Superior temporal gyrus (tissue), 1 donor: ENCODE results near the gene PPP2R5C.
A peak's percentile ranks its signal among the peaks of the same experiment; 100 is the strongest.
"Not testable (repeated sequence)": the region's sequence is repeated elsewhere in the genome, so short reads cannot be mapped to it uniquely, and the experiment has no call there.

ENCODE experiments used
- DNase-seq: peaks from one replicate; pipeline ENCODE4 v3.0.0-alpha.2; 2016; ENCODE audit errors: extremely low spot score

PPP2R5C gene

DNA sequence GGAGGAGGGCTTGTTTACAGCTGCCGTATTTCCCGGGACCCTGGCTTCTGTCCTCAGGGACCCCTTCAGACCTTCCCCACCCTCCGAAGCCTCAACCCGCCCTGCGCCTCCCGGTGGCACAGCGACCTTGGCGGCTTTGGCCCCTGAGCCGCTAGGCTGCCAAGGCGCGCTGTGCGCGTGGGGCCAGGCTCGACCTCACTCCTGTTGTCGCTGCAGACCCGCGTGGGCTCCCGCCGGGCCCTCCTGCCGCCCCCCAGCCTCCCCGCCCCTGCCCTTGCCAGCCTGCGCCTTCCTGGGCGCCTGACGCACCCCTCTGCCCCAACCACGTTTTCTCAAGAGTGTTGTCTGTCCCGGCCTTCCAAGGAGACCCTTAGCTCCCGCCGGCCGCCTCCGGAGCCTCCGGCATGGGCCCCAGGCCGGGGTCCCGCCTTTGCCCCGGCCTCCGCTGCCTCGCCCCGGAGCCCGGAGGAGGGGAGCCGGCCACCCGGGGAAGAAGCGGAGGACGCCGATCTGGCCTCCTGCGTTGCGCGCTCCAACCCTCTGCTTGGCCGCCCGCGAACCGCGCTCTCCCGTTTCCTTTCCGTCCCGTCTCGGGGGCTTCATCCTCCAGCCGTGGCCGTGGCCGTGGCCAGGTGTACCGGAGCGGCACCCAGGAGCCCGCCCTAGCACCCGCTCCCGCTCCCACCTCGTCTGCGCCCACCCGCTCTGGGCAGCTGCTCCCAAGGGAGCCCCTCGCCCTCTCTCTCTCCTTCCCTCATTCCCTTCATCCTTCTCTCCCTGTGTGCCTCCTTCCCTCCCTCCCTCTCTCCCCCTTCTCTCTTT, 19.9 kb downstream of the PPP2R5C start:
- no peak for DNase-seq

DNA sequence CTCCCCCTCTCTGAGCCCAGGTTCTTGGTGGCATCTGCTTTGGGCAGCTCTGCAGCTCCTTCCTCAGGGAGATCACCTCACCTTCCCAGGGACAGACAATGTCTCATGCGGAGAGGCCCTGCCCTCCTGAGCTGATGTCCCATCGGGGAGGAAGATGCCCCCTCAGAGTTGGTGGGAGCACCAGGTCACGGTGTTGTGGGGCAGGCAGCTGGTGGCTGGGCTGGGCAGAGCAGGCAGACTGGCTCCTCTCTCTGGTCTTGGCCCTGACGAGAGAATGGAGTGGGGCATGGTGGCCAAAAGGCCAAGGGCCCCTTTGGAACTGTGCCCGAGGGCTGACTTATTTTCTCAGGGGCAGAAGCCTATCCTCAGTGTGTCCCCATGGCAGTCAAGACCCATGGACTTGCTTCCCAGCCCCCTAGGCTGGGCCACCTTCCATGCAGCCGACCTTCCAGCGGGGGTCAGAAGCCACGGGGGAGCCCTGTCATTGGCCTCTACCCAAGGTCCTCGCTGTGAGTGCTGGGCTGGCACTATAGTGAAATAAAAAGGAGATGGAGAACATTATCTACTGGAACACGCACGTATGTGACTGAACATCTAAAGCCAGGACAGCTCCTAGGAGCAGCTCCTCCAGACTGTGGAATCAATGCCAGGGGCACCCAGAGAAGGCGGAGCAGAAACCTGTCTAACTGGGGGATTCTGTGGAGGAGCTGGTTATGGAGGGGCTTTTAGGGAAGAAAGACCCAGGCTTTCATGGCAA, 21.9 kb downstream of the PPP2R5C start:
- no peak for DNase-seq

GRCh38 chr14:101784631-101785030, 23.1 kb downstream of the PPP2R5C start:
- no peak for DNase-seq

- DNase-seq = no peak
Measured at GRCh38 chr14:101788016-101788635, 26.6 kb downstream of the PPP2R5C start.

DNA sequence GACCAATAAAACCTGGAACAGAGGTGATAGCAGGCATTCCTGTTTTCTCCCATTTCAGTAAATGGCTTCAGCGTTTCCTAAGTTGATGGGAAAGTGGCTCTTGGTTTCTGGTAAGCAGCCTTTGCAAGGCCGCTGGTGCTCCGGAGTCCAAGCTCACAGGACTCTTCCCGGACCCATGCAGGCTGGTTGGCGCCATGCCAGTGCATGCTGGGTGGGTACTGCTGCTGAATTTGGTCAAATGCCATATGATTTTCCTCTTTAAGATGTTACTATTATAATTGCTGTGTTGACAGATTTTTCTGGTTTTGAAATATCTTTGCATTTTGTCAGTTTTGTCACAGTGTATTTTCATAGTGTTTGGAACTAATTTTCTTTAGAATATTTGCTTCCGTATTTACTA, 27.7 kb downstream of the PPP2R5C start:
- DNase-seq = no peak

DNA sequence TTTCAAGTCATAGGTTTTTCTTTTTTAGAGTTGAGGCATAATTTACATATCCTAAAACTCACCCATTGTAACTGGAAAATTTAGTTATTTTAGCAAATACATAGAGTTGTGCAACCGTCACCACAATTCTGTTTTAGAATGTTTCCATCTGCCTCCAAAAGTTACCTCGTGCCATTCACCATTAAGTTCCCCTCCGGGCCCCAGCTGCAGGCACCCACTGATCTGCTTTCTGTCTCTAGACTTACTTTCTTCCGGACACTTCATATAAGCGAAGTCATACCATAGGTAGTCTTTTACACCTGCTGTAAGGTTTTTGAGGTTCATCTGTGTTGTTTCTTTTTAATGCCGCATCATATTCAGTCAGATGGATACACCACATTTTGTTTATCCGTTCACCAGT, 28.7 kb downstream of the PPP2R5C start:
- DNase-seq = no peak

GRCh38 chr14:101791919-101792572, 30.5 kb downstream of the PPP2R5C start:
- DNase-seq = peak; percentile 46

DNA sequence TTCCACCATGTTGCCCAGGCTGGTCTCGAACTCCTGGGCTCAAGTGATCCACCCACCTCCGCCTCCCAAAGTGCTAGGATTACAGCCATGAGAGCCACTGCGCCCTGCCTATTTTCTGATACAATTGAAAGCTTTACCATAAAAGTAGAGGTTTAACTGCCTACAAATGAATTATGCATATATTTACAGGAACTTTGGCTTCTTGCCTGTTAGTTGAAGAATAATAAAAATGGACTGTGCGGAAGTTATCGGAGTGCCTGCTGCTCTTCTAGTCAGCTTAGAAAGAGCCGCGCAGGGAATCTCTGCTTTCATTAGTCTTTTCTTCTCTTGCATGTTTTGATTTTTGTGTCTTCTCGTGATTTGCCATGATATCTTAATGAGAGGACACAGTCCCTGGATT, 34.5 kb downstream of the PPP2R5C start:
- DNase-seq = no peak

DNA sequence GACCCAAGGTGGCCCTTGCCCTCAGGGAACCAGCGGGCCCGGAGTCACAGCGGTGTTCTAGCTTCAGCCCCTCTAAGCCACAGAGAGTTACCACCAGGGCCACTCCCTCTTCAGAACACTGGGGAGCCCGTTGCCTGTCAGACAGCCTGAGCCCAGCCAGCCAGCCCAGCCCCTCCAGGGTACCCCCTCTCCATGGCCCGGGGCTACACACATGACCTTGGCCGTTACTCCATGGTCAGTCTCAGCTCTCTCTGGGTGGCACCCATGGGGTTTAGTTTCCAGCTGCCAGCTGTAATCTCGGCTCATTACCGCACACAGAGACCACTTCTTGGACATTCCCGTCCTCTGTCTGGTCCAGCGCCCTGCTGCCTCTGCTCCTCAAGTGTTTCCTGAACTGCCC, 35.0 kb downstream of the PPP2R5C start:
- DNase-seq = no peak

DNA sequence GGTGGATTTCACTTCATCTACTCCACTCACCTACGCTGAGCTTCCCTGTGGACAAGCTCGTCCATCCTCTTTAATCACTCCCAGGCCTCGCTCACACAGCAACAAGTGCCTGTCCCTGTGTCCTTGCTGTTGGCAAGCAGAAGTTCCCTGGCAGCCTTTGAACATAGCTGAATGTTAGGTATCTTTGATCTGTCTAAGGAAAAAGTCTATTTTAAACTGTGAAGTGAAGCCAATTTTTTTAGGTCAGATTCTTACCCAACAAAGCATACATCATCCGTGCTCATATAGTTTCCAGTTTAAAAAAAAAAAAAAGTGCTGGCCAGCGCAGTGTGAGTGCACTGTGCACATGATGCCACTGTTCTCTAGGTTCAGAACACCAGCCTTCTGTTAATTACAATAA, 36.3 kb downstream of the PPP2R5C start:
- no peak for DNase-seq

DNA sequence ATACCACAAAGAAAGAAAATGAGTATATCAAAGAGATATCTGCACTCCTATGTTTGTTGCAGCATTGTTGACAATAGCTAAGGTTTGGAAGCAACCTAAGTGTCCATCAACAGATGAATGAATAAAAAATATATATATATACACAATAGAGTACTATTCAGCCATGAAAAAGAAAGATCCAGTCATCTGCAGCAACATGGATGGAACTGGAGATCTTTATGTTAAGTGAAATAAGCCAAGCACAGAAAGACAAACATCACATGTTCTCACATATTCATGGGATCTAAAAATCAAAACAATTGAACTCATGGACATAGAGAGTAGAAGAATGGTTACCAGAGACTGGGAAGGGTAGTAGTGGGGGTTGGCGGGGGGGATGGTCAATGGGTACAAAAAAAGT, 42.9 kb downstream of the PPP2R5C start:
- not testable (repeated sequence) for DNase-seq

DNA sequence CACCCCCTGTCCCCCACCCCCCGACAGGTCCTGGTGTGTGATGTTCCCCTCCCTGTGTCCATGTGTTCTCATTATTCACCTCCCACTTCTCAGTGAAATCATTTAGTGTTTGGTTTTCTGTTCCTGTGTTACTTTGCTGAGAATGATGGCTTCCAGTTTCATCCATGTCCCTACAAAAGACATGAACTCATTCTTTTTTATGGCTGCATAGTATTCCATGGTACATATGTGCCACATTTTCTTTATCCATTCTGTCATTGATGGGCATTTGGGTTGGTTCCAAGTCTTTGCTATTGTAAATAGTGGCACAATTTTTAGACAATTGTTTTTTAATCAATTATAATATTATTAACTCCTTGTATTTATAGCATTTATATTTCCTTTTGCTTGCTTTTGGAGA, 44.7 kb downstream of the PPP2R5C start:
- not testable (repeated sequence) for DNase-seq

GRCh38 chr14:101808020-101808641, 46.6 kb downstream of the PPP2R5C start:
- no peak for DNase-seq

GRCh38 chr14:101808894-101809670, 47.6 kb downstream of the PPP2R5C start:
- DNase-seq = no peak

DNA sequence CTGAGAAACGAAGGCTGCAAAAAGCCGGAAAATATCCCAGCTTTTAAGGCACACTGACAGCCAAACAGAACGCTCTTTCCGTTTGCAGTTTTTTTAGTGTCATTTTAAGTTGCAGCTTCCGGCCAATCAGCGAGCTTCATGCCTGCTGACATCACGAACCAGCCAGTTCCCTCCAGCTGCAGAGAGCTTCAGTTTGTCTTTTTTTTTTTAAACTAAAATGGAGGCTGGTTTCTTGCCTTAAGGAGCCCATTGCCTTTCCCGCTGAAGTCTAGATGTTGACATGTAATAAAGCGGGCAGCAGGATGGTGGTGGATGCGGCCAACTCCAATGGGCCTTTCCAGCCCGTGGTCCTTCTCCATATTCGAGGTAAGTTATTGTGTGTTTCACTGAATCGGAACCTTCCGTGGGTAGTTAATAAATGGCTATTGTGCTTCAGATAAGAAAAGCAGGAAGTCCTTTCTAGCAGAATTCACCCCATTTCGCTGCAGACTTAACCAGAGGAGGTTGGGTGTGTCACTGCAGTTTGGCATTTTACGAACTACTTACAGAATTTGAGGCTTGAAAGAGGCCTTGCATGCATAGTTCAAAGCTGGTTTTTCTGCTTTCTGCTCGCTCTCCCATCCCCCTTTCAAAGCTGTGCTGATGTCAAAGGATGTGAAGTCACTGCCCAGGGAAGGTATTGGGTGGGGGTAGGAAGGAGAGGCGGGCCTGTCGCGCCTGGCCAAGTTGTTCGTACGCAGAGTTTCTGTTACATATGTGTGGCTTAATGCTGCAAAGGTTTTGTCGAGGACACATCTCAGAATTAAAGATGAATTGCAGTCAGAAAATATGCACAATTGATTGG, 48.4 kb downstream of the PPP2R5C start:
- peak; percentile 97 for DNase-seq

- DNase-seq = no peak
Measured at GRCh38 chr14:101810897-101811621, 49.5 kb downstream of the PPP2R5C start.

GRCh38 chr14:101812071-101812470, 50.6 kb downstream of the PPP2R5C start:
- DNase-seq = no peak

- DNase-seq = no peak
Measured at GRCh38 chr14:101813171-101813759, 51.8 kb downstream of the PPP2R5C start.

DNA sequence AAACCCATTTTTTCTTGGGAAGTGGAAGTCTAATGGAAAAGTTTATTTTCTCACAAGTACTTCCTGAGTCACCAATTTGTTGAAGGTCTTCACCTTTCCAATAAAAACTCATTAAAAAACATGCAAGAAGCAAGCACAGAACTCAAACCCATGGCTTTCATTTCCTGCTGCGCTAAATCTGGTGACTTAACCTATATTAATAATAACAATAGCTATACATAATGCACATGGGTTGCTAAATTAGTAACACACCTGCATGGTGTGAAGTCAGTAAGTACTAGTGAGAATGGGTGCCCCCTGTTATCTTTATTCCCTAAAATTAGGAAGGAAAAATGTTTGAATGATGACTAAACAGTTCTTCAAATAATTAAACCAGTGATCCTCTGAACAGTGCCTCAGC, 52.3 kb downstream of the PPP2R5C start:
- no peak for DNase-seq
